HG03575 (cell line): ENCODE data around the gene INMT.
"Not testable (repeated sequence)": the region's sequence is repeated elsewhere in the genome, so short reads cannot be mapped to it uniquely, and the experiment has no call there.

Experiments
- ATAC-seq: cut with Tn5 transposase; IDR thresholded peaks from one replicate; pipeline ENCODE4 v1.9.1; 2021; ENCODE audit not compliant: unreplicated experiment, insufficient number of reproducible peaks, low FRiP score; ENCODE audit errors: extremely low read depth

INMT gene

DNA sequence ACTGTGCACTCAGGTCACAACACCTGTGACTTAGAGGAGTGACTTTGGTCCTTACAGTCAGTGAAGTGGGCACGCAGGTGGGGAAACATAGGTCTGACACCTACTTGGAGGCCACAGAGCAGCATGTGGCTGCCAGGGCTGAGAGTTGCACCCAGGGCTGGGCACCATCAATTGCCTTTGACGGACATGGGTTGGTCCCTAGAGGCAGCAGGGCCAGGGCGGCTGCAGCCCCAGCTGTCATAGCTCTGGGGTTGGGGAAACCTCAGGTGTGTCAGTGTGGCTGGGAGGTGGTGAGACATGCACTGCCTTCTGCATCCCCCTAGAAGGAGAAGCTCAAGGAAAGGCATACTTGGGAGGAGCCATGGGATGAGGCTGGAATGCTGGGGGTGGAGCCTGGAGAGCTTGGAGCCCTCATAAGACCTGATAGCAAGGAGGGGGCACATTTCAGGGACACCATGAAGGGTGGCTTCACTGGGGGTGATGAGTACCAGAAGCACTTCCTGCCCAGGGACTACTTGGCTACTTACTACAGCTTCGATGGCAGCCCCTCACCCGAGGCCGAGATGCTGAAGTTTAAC is at the start of gene INMT:
Gene INMT (plus strand): TSS at position 440 of the 578 bp plus-strand sequence. CDS start 16 bp downstream, at position 456.
- ATAC-seq: no peak

- ATAC-seq: no peak
Measured at GRCh38 chr7:30702200-30702599, 49.7 kb upstream of the INMT start.

GRCh38 chr7:30703756-30704155 is 48.2 kb upstream of the INMT start:
- no peak for ATAC-seq

DNA sequence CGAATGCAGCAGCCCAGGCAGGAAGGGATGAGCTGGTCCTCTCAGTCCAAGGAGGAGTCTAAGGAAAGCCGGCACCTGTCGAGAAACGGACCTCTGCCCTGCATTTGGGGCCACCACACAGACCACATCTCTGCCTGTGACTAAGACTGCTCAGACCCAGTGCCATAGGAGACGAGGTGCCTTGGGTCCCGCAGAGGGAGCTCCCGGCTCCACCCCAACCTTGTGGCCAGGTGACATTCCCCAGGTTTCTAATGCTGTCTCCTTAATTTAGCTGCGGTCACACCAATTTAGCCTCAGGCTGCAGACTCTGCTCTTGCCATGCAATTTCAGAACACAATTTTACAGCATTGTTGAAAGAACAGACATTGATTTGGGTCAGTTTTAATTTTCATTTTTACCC is 46.9 kb upstream of the INMT start:
- ATAC-seq: no peak

GRCh38 chr7:30705596-30705995 is 46.3 kb upstream of the INMT start:
- ATAC-seq: no peak

DNA sequence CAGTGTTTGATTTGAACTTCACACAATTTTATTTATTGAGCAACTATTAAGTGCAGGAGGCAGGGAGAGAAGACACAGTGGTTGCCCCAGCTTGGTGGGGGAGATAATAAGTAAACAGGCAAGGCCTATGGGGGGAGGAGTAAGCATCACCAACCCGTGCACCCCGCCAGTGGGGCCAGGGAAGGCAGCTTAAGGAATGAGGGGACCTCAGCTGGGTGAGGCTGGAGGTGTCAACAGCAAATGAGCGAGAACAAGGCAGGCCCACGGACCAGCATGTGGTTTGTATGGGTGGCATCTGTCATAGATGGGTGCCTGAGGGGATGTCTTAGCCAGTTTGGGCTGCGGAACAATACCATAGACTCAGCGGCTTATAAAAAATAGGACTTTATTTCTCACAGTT is 45.6 kb upstream of the INMT start:
- ATAC-seq: no peak

GRCh38 chr7:30706908-30707307 is 45.0 kb upstream of the INMT start:
- ATAC-seq: no peak

DNA sequence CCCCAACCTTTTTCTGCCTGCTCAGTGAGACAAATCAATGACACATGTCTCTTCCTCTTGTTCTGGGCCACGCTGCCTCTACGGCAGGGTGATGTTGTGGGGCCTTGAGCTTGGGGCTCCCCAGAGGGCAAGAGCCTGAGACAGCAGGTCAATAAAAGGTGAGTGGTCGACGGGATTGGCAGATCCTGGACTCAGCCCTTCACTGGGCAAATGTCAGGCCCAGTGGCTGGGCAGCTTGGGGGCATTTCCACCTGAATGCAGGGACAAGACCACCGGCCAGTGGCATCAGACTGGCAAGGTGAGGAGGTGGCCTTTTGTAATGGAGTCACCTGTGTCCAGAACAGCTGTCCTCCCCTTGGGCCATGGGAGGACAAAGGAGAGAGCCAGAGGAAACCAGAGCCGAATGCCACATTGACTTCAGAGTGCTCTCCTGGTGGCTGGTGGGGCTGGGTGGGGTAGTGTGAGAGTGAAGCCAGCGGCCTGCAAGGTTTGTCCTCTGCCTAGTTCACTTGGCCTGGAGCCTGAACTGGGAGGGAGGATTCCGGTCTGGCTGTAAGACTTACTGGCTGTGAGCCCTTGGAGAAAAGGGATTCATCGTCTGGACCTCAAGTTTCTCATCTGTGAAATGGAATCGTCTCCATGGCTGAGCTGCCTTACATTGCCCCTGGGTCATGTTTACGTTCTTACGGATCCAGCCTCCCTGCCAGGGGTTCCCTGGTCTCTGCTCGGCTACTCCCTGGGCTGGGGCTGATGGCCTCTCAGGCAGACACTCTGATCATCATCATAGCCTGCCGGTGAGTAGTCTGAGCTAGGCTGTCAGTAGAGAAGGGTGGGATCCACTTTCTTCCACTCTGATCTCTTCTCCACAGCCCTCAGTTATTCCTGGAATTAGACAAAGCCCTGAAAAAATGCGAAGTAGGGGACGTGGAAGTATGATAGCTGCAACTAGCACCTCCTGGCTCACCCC is 44.3 kb upstream of the INMT start:
- no peak for ATAC-seq

DNA sequence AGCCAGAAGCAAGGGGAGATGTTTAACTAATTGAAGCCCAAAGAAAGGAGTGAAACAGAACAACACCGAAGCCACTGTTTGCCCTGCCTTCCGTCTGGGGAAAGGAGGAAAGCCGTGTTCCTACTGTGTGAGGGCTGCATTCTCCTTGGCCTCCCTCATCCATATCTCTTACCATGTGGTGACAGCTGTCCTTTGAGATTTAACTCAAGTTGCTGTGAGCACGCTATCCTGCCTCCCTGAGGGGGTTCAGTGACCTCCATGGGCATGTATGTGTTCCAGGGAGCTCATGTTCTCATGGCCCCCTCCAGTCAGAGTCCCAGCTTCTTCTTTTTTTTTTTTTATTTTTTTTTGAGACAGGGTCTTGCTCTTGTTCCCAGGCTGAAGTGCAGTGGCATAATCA is 43.5 kb upstream of the INMT start:
- ATAC-seq: no peak

DNA sequence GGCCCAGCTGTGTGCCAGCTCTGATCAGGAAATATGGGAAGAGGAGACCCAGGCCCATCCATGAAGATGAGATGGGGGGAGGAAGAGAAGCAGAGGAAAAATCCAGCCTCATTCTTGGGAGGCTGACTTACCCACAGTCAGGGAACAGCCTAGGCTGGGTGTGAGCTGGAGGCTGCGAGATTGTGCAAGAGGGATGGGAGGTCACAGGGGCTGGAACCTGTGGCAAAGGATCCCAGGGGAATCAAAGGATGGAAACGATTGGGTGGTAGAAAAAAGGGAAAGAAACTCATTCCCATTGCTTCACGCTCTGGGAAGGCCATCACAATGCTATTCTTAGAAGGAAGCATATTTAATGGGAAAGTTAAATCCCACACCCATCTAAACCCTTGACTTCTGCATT is 43.0 kb upstream of the INMT start:
- ATAC-seq: no peak

DNA sequence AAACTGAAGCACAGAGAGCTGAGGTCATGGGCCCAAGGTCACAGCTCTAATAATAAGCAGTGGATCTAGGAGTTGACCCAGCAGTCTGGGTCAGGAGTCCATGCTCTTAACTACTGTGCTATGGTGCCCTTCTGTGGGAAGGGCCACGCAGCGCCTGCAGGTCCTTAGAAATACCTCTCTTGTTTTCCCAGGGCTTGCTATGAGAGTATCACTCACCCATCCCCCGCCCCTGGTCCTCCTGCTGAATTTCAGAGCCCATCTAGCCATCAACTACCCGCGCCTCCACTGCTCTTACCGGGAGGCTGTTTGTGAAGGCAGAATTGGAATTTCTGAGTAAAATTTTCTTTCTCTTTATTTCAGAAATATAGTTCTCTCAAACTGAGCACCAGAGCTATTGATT is 42.4 kb upstream of the INMT start:
- ATAC-seq: no peak

DNA sequence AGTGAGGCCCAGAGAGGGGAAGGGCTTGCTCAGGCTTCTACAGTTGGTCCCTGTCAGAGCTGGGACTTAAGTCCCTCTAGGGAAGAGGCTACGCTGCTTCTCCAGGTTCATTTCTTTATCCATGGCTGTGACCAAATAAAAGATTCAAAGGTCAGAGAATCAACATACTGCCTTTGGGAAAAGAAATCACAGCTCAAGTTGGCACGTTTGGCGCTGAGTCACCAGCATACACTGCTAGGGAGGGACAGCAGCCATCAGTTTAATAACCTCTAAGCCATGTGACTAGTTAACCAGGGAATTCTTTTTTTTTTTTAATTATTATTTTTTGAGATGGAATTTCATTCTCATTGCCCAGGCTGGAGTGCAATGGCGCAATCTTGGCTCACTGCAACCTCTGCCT is 41.3 kb upstream of the INMT start:
- no peak for ATAC-seq

DNA sequence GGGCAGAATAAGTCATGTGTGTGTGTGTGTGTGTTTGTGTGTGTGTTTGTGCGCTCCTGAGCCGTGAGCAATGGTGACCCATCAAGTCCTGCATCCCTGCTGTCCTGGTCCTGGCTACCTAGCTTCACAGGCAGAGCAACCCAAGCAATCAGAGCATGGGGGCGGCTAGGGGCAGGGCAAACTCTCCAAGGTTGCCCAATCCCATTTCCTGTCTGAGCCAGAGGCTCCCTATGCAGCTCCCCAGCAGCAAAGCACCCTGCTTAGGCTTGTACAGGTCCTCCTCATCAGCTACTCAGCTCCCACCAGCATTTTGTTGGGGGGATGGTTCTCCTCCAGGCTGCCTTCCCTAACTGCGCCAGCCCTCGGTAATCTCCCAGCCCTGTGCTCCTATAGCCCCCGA is 38.5 kb upstream of the INMT start:
- no peak for ATAC-seq

DNA sequence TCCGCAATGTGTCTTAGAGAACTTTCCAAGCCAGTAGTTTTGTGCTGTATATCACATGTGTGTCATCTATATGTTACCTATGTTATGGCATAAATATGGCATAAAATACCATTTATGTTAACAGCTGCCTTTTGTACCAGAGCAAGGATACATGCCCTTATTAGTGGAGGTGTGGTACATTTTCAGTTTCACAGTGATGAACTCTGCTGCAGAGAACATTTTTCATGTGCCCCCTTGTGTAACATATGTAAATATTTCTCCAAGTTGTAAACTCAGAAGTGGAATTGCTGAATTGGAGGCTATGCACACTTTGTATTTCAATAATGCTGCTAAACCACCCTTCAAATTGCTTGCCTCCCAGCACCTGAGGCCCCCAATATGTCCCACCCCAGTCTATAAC is 37.8 kb upstream of the INMT start:
- no peak for ATAC-seq

DNA sequence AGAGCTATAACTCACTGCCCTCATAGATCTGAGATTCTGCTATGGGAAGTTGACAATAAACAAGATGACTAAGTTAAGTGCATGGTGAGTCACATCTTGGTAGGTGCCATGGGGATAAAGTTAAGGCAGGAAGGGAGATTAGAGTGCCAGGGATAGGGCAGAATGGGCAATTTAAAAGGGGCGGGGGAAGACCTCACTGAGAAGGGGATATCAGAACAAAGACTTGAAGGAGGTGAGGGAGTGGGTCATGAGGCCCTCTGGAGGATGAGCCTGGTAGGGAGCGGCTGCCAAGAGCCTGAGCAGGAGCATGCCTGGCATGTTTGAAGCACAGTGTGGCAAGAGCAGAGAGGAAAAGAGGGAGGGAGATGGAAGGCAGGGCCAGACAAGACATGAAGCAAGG is 34.8 kb upstream of the INMT start:
- ATAC-seq: no peak

- not testable (repeated sequence) for ATAC-seq
Measured at GRCh38 chr7:30719434-30719833, 32.5 kb upstream of the INMT start.

DNA sequence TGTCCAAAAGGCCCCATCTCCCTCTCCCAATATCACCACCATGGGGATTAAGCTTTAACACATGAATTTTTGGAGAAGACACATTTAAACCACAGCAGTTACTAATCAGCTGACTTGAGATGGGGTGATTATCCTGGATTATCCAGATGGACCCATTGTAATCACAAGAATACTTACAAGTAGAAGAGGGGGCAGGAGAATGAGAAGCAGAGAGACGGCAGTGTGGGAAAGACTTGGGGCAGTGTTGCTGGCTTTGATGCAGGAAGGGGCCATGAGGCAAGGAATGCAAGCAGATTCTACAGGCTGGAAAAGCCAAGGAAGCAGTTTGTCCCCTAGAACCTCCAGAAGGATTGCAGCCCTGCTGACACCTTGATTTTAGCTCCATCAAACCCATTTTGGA is 30.7 kb upstream of the INMT start:
- no peak for ATAC-seq

- no peak for ATAC-seq
Measured at GRCh38 chr7:30722187-30722586, 29.7 kb upstream of the INMT start.

DNA sequence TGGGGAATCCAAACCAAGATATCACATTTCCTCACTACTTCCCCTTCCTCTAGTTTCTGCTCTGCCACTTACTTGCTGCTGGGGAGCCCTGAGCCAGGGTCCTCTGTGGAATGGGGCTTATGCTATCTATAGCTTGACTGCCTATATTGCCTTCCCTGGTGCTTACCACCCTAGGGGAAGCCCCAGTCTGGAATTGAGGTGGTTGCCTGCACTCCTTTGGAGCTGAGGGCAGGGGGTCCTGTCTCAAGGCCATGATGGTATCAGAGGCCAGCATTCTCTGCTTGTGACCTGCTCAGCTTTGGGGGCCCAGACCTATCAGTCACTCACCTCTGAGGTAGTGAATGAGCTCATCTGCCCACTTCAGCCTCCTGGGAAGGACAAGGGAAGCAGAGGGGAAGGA is 29.3 kb upstream of the INMT start:
- no peak for ATAC-seq

GRCh38 chr7:30723776-30724175 is 28.2 kb upstream of the INMT start:
- no peak for ATAC-seq
